ENCODE measurements around the gene RTN4R.
"Not testable (repeated sequence)": the region's sequence is repeated elsewhere in the genome, so short reads cannot be mapped to it uniquely, and the experiment has no call there.

The RTN4R gene

DNA sequence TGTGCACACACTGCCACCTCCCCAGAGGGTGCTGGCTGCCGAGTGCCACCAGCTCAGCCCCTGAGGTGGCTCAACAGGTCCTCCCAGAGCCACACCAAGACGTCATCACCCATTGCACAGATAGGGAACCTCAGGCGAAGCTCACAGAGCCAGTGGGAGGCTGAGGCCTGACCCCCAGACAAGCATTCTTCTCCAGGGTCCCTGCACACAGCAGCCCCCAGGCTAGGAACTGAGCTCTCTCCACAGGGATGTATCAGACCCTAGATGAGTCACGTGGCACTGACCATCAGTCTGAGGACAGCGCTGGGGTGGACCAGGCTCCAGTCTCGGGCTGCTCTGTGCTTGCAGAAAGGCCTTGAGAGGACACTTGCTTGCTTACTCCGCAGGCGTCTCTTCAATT is 1.6 kb upstream of the RTN4R start:
- DNase-seq = not testable (repeated sequence)

DNA sequence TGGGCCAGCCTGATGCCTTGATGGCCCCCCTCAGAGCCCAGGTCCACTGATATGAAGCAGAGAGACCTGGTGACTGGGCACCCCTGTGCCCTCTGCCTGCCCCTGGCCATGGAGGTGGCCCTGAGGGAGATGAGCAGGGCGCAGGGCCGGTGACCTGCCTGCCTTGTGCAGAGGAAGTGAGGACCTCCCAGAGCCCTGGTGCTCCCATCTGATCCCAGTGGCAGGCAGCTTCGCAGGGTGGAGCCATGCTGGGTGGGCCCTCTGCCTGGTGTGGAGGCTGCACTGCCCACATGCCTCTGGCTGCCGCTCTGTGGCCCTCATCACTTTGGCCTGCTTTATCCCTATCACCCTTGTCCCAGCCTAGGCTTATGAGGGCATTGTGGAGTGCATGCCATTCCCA is 1.1 kb upstream of the RTN4R start:
- DNase-seq = not testable (repeated sequence)

DNA sequence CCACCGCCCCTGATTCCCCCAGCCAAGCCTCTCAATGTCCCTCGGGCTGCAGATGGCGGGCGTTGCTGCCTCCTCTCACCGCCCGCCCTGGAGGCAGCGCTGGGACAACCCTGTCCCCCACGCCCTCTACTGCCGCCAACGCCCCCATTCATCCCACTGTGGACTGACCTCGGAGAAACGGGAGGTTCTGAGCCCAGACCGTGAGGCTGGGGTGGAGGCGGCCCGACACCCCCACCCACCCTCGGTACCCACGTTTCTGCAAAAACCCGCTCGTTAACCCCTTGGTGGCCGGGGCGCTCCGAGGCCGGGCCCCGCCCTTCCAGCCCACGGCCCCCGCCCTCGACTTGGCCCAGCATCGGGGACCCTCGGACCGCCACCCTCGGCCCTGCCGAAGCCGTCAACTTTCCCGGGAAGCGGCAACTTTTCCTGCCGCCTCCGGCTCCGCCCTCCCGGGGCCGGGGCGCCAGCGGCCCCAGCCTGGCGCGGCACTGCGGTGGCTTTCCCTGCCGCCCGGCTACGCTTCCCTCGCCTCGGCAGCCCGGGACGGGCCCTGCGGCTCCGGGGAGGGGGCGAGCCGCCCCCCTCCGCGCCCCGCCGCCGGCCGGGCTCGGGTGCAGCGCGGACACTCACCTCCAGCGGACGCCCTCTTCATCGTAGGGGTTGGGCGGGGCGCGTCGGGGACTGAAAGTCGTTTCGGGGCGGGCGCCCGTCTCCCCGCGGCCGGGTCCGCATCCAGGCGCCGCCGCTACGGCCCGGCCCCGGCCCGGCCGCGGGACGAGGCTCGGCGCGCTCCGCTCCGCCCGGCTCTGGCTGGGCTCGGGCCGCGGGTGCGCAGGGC is 458 bp downstream of the RTN4R start:
- no peak for DNase-seq

DNA sequence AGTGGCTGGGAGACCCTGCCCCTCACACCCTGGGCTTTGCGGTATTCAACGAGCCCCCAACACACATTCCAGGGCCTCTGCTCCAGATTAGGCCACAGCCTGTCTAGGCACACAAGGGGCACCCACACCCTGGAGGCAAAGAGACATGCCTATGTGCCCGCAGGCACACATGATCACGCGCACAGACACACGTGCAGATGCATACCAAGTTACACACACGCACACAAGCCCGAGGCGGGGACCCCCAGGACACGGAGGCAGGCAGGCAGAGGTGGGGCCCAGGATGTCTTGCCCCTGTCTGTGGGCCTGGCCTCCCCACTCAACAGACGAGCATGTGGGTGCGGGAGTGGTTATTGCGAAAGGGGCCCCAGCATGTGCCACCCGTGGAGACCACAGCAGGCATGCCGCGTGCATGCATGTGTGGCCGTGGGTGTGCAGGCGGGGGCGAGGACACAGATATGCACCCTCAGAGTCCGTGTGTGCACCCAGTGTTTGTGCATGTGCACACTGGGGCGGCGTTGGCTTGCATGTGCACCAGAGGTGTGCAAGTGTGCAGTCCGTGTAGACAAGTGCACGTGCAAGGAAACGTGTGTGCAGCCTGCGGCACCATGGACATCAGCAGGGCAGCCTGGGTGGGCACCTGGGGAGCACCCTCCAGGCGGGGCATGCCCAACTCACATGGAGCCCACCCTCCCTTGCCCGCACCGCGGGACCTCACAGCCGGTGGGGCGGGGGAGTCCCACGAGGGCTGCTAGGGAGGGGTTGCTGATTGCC is 1.3 kb downstream of the RTN4R start:
- not testable (repeated sequence) for DNase-seq

DNA sequence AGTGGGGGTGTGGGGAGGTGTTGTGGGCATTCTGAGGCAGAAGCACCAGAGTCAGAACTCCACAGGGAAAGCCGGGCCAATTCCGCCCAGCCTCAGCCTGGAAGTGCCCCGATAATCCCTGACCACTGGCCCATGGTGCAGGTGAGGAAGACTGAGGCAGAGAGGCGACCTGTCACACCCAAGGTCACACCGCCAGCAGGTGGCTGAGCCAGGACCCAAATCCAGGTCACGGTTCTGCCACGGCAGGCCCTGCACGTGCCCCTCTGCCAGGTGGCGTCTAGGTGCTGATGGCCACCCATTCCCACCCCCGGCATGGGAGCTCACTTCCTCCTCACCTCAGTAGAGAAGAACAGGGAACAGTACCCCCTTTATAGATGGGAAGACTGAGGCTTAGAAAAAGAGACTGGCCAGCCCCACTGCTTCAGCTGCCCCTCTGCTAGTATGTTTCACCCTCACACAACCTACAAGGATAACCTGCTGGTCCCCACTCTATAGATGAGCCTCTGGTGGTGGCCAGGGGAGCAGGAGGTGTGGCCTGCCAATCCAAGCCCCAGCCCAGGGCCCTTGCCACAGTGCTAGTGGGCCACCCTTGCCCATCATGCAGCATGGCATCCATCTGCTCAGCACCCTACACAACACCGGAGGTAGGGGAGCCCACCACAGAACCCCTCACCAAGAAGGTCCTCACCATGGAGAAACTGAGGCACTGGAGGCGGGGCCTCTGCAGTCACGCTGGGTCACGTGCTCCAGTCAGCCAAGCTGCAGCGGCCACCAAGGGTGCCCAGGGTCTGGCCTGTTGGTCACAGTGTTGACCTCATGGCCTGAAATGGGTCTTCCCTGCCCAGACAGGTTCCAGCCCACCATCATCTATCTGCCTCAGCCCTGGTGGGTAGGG is 2.1 kb downstream of the RTN4R start:
- DNase-seq = not testable (repeated sequence)

DNA sequence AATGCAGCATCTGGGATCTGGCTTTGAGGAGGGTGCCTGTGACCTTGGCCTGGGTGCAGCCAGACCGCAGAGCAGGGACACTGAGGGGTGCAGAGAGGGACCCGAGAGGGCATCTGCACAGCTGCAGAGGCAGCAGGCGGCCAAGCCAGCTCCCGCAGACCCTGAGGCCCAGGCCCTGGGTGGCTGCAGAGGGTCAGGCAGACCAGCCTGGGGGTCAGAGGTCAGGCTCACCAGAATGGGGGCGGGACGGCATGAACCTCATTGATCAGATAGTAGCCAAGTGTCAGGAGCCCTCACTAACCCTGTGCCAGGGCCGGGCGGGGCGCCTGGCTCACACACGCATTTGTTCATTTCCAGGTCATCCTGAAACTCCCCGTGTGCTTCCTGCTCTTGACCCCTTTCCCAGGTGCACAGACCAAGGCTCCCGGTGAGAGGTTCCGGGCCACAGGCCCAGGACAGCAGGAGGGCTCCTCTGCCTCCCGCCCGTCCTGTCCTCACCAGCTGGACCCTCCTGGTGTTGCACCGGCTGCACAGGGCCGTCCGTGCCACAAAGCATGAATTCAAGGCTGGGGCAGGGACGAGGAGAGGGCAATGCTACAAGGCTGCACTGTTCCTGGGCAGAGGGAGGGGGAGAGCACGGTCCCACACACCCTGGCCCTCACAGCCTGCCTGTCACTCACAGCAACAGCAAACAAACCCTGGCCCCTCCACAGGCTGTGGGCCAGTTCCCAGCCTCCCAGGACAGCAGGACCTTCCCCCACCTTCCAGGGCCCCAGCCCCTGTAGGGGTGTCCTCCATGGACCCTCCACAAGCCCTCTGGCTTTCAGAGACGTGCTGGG is 3.3 kb downstream of the RTN4R start:
- DNase-seq = no peak

DNA sequence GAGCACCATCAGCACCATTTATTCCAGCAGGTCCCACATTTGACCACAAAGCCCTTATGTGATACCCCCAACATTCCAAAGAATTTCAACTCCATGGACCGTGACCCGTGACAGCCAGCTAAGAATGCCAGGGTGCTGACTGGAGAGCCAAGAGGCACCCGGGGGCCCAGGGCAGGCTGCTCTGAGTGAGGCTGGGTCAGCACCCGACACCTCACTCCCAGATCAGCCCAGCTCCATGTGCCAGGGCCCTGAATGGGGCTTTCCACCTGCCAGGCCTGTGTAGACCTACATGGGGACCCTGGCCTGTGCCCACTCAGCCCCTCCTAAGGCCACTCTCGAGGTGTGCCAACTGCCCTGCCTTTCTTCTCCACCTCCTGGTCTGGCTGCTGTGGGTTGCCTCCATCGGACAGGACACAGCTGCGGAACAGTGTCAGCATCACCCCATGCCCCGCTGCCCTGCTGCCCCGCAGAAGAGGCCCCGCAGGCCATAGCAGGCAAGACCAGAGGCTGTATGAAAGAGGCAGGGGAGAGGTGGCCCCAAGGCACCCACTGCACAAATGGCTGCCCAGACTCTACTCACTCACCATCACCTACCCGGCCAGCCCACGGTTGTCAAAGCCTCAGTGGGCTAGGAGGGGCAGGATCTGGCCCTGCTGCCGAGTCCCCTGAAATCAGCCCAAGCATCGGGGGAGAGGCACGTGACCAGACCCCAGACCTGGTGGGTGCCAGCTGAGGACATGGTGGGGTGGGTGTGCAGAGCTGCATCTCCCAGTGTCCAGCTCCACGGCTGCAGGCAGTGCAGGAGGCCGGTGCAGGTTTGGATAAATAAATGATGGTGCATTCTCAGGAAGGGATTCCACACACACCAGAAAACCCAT is 4.5 kb downstream of the RTN4R start:
- not testable (repeated sequence) for DNase-seq

DNA sequence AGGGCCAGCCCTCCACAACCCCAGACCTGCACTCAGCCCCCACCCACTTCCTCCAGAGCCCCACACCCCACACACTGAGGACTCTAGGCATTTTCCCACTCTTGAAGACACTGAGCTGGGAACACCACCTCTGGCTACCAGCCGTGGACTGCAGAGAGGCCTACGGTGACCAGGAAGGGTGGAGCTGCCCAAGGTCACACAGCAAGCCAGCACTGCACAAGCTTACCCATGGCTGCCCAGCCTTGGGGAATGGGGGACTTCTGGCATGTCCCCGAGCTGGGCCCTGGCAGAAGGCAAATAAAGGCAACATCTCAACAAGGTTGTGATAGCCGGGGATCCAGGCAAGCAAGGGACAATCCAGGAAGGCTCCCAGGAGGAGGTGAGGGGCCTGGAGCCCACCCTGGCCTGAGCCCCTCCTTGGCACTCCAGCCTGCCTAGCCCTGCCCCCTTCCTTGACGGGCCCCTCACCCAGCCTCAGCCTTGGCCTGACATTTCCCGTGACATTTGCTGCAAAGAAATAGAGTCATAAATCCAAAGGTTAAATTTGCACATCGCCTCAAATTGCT is 5.5 kb downstream of the RTN4R start:
- no peak for DNase-seq

DNA sequence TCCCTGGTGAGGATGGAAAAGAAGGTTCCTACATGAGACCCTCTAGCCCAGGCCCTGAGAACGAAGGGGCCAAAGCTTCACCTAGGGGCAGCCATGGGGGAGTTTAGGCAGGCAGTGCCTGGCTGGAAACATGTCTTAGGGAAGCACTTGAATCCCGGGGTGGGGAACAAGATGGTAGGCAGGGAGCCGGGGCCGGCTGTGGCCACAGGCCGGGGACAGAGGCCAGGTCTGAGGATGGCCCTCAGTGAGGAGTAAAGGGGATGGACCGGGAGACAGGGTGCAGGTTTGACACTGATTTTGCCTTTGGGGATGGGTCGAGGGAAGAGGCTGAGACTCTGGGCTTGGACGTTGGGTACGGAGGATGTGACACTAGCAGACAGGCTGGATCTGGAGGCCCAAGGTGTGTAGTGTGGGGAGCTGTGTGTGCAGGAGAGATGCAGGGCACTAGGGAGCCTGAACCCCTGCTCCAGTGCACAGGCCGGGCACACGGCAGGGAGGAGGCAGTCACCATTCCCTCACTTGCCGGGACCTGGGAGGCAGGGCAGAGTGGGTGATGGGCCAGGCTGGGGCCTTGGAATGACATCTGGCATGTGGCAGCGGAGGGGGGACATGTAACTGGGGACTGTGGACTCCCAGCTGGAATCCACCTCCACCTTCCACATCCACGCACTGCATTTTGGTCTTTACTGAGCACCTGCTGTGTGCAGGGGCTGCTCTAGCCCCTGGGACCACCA is 6.1 kb downstream of the RTN4R start:
- DNase-seq = no peak

DNA sequence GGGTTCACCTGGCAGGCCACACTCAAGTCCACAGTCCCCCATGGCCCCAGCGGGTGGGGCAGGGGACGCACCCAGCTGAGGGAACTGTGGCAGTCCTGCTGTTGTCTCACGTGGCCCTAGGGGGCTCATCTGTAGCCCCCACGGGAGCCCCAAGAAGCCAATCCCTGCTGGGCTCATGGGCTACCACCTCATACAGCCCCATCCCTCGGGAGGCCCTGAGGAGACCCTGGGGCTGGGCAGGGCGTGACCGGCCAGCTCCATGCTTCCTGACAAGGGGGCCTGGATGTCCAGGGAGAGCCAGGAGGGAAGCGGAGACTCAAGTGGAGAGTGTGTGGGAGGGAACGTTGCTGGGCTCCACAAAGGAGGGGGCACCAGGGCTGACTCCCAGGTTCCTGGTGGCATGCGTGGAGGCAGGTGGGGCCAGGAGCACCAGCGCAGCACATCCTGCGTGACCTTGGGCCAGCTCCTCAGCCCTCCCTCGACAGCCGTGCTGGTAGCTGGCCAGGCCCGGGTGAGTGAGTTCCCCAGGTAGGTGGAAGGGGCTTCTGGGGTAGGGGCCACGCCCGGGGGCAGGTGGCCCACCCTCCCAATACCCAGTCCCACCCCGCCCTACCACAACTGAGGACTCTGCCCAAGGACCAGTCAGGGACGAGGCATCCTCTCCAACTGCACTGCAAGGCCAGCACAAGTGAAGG is 7.9 kb downstream of the RTN4R start:
- no peak for DNase-seq

DNA sequence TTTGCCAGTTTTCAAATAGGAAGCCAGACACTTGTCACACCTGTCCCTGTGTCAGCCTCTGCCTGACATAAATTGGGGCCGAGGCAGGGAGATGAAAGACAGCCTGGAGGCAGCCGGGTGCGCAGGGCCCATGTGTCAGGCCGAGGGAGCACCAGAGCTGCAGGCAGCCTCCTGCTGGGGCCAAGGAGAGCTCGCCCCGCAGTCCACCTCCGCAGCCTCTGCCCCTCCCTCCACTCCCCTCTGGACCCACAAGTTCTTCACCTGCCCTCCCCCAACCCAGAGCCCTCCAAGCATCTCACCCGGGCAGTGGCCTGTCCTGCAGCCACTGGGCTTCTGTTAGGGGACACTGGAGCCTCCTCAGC is 8.8 kb downstream of the RTN4R start:
- no peak for DNase-seq

DNA sequence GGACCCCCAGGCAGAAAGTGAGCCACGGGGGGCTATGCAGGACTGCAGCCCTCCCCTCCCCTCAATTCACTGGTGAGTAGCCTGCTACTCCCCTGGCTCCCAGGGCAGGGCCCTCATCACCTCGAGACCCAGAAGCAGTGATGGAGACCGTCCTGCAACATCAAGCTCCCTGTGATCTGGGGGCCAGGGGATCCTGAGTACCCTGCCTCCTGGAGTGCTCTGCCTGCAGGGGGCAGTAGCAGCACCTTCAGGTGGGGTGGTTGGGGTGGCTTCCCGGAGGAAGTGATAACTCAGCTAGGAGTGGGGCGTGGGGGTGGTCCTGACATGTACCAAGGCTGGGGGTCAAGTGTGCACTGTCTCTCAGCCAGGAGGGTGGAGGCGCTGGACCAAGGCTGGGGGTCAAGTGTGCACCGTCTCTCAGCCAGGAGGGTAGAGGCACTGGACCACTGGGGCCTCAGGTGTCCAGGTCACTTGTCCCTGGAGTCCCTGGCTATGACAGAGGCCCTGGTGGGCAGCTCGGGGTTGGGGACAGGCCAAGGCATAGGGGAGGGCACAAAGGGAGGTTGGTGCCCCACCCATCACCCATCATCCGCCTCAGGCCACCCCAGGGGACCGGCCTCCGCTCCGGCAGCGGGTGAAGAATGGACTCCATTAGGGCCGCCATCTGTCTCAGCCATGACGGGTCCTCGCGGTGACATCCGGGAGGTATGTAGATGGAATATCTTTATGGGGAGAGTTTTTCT is 9.4 kb downstream of the RTN4R start:
- peak; percentile 32 for DNase-seq

DNA sequence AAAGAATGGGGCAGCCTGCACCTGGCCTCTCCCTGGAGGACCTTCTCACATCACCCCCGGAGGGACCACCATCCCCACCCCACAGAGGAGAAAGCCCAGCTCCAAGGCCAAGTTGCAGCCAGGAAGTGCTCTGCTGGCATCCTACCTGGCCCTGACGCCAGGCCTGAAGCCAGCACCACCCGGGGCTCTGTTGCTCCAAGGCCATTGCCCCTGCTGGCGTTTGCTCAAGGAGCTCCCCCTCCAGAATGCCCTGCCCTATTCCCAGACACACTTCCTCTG is 10.2 kb downstream of the RTN4R start:
- no peak for DNase-seq

DNA sequence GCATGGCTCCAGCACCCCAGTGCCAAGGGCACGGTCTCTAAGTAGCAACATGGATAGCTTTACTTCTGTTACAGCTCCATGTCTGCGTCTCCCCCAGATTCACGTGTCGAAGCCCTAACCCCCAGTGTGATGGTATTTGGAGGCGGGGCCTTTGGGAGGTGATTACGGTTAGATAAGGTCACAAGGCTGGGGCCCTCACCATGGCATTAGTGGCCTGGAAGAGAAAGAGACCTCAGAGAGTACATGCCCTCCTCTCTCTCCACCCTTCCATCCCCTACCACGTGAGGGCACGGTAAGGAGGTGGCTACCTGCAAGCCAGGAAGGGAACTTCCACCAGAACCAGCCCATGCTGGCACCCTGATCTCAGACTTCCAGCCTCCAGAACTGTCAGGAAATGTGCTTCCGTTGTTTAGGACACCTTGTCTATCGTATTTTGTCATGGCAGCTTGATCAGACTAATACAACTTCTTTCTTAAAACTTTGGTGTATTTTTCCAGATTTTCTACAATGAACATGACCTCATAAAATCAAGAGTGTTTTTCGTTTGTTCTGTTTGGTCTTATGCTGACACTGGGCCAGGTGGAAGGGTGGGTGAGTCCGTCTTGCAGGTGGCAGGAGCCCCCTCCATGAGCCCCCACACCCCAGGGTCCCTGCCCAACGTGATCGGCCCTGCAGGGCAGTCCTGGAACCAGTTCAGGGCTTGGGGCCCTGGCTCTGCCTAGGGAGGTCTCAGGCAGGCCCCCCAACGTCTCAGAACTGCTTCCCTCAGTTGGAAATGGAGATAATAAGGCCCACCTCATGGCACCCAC is 10.7 kb downstream of the RTN4R start:
- DNase-seq = no peak

DNA sequence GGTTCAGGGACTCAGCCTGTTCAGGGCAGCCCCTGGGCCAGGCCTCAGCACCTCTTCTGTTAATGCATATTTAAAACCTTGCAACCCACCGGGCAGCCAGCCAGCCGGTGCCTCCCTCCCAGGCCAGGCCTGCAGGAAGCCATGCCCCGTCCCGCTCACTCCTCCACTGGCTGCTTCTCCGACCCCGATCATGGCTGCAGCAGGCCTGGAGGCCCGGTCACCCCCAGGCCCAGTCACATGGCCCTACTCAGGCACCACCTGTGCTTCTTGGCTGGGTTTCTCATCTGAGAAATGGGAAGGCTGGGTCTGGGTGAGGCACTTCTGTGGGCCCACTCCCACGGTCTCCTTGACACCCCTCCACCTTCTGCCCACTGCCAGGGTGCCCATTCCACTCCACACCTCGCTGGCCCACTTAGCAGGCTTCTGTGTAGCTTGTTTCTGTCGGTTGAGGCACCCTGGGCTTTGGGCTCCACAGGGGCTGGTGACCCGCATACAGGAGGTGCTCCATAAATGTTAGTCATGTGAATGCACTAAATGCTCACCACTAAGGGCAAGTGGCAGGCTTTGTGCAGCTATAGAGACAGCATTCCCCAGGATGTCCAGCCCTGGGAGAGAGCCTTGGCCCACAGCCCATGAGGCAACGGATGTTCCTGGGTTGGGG is 11.4 kb downstream of the RTN4R start:
- no peak for DNase-seq

DNA sequence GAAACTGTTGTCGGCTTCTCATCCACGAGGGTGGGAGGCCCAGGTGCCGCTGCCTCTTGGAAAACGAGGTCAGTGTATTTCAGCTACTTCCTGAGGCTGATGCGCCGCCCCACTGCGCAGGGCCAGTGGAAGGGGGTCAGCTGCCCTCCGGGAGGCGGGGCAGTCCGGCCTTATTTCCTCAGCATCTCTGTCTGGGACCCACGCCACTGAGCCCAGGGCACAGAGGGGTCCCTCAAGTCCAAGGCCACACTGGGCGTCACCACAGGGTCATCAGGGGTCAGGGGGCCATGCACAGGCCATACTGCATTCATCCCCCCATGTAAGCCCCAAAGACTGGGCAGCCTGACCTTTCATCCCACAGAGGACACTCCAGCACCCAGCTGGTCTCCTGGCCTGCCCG is 12.1 kb downstream of the RTN4R start:
- no peak for DNase-seq
